Neutrophil (primary cell): ENCODE measurements around the gene TSPYL1.

Experiments
- H3K27ac ChIP-seq: fragments of 200-600 bp; sonication (generic); 2 replicates; pipeline ENCODE4 v1.5.1; 2016; ENCODE audit warnings: mild to moderate bottlenecking, moderate library complexity
- H3K27me3 ChIP-seq: fragments of 200-600 bp; sonication (generic); 2 replicates; pipeline ENCODE4 v1.6.0; 2016; ENCODE audit warnings: mild to moderate bottlenecking
- H3K36me3 ChIP-seq: fragments of 200-600 bp; sonication (generic); 2 replicates; pipeline ENCODE4 v1.5.1; 2017
- H3K4me1 ChIP-seq, 2 experiments: fragments of 200-600 bp in 1 of 2; sonication (generic) in 1 of 2; 1 replicate in 1 of 2; 2 replicates in 1 of 2; pipeline versions ENCODE4 v1.5.1 to v1.6.1; 2013 to 2016; ENCODE audit warnings: low read depth in 1 of 2, low read length in 1 of 2, mild to moderate bottlenecking in 1 of 2, moderate library complexity in 1 of 2; ENCODE audit not compliant: control insufficient read depth in 1 of 2, insufficient read depth in 1 of 2
- H3K4me3 ChIP-seq, 2 experiments: fragments of 200-600 bp in 1 of 2; sonication (generic) in 1 of 2; 1 replicate in 1 of 2; 2 replicates in 1 of 2; pipeline ENCODE4 v1.5.1; 2013 to 2016; ENCODE audit warnings: low read depth in 1 of 2, low read length in 1 of 2, mild to moderate bottlenecking in 1 of 2, moderate library complexity in 1 of 2
- H3K9me3 ChIP-seq: fragments of 200-600 bp; sonication (generic); 2 replicates; pipeline ENCODE4 v1.5.1; 2016
- CTCF ChIP-seq: fragments of 200-600 bp; sonication (generic); IDR thresholded peaks from 2 replicates; pipeline ENCODE4 v1.5.1; 2016; ENCODE audit warnings: antibody characterized with exemption

The TSPYL1 gene

GRCh38 chr6:116307001-116307400 is 27.3 kb upstream of the TSPYL1 start:
- no peaks in the 10 kb centered on the region for H3K36me3 ChIP-seq
- H3K4me3 ChIP-seq = no peak overlapping the region
- no peaks in the 10 kb centered on the region for H3K4me1 ChIP-seq
- no peak for TF ChIP-seq CTCF
- no peak overlapping the region for H3K27ac ChIP-seq
- no peaks in the 10 kb centered on the region for H3K9me3 ChIP-seq
- H3K27me3 ChIP-seq = no peaks in the 10 kb centered on the region

- no peak overlapping the region for H3K4me3 ChIP-seq
- TF ChIP-seq CTCF = no peak
- H3K27ac ChIP-seq = no peak overlapping the region
- no peaks in the 10 kb centered on the region for H3K4me1 ChIP-seq
- no peaks in the 10 kb centered on the region for H3K36me3 ChIP-seq
- H3K9me3 ChIP-seq = no peaks in the 10 kb centered on the region
- H3K27me3 ChIP-seq = no peaks in the 10 kb centered on the region
Observed at GRCh38 chr6:116304538-116305097, 24.9 kb upstream of the TSPYL1 start.

GRCh38 chr6:116301104-116301503 is 21.4 kb upstream of the TSPYL1 start:
- no peak for TF ChIP-seq CTCF
- H3K27ac ChIP-seq = no peak overlapping the region
- H3K4me1 ChIP-seq = no peaks in the 10 kb centered on the region
- H3K36me3 ChIP-seq = no peaks in the 10 kb centered on the region
- H3K4me3 ChIP-seq = no peak overlapping the region
- H3K27me3 ChIP-seq = no peaks in the 10 kb centered on the region
- H3K9me3 ChIP-seq = no peaks in the 10 kb centered on the region

- TF ChIP-seq CTCF = no peak
- no peak overlapping the region for H3K4me3 ChIP-seq
Observed at GRCh38 chr6:116300566-116300965, 20.8 kb upstream of the TSPYL1 start.

GRCh38 chr6:116298973-116299372 is 19.2 kb upstream of the TSPYL1 start:
- Histone ChIP-seq H3K36me3 (no peaks in the 10 kb centered on the region), H3K27me3 (no peaks in the 10 kb centered on the region), H3K9me3 (no peaks in the 10 kb centered on the region), H3K4me3 (no peak overlapping the region), H3K4me1 (no peaks in the 10 kb centered on the region), H3K27ac (no peak overlapping the region)
- TF ChIP-seq CTCF = no peak

More at GRCh38 chr6:116300566-116300965, 20.8 kb upstream of the TSPYL1 start:
- Histone ChIP-seq H3K27me3 (no peaks in the 10 kb centered on the region), H3K9me3 (no peaks in the 10 kb centered on the region), H3K36me3 (no peaks in the 10 kb centered on the region), H3K4me1 (no peaks in the 10 kb centered on the region), H3K27ac (no peak overlapping the region)

- no peaks in the 10 kb centered on the region for H3K9me3 ChIP-seq
- no peak overlapping the region for H3K27ac ChIP-seq
- no peaks in the 10 kb centered on the region for H3K36me3 ChIP-seq
- no peaks in the 10 kb centered on the region for H3K27me3 ChIP-seq
- no peaks in the 10 kb centered on the region for H3K4me1 ChIP-seq
- no peak overlapping the region for H3K4me3 ChIP-seq
- TF ChIP-seq CTCF = no peak
Observed at GRCh38 chr6:116298273-116298672, 18.5 kb upstream of the TSPYL1 start.
